Fibroblast of pulmonary artery (primary cell): ENCODE measurements around the gene TOP1.
A peak's percentile ranks its signal among the peaks of the same experiment; 100 is the strongest.

Source experiments
- DNase-seq: peaks from one replicate; pipeline ENCODE4 v3.0.0-alpha.2; 2010; ENCODE audit warnings: low read depth
- H3K4me3 ChIP-seq: replicated peaks from 2 replicates; pipeline ENCODE4 v1.5.1; 2011; ENCODE audit warnings: low read depth, mild to moderate bottlenecking, control low read depth, low read length, moderate library complexity
- TF ChIP-seq, protein P1 (sequence below): IDR thresholded peaks from 2 replicates; pipeline ENCODE4 v1.5.1; 2011; ENCODE audit warnings: mild to moderate bottlenecking, control low read depth, low read length, inconsistent platforms; ENCODE audit errors: missing control alignments

Gene TOP1

DNA sequence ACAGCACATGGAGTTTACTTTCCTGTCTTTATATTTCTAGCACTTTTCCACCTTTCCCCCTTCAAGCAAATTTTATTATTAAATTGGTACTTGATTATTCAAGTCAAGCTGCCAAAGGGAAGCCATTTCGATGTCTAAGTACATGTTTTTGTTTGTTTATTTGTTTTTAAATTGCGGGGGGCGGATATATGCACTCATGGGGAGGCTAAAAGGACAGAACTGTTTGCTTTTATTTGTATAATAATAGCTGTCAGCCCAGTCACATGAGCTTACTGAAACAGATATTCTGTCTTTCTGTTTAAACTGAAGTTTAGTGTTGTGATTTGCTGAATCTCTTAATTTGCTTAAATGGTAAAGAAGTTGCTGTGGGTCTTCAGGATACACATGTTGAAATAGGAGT is 59.2 kb downstream of the TOP1 start:
- no peak overlapping the region for H3K4me3 ChIP-seq
- TF ChIP-seq, protein P1, sequence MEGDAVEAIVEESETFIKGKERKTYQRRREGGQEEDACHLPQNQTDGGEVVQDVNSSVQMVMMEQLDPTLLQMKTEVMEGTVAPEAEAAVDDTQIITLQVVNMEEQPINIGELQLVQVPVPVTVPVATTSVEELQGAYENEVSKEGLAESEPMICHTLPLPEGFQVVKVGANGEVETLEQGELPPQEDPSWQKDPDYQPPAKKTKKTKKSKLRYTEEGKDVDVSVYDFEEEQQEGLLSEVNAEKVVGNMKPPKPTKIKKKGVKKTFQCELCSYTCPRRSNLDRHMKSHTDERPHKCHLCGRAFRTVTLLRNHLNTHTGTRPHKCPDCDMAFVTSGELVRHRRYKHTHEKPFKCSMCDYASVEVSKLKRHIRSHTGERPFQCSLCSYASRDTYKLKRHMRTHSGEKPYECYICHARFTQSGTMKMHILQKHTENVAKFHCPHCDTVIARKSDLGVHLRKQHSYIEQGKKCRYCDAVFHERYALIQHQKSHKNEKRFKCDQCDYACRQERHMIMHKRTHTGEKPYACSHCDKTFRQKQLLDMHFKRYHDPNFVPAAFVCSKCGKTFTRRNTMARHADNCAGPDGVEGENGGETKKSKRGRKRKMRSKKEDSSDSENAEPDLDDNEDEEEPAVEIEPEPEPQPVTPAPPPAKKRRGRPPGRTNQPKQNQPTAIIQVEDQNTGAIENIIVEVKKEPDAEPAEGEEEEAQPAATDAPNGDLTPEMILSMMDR, result no peak
- no peak for DNase-seq

DNA sequence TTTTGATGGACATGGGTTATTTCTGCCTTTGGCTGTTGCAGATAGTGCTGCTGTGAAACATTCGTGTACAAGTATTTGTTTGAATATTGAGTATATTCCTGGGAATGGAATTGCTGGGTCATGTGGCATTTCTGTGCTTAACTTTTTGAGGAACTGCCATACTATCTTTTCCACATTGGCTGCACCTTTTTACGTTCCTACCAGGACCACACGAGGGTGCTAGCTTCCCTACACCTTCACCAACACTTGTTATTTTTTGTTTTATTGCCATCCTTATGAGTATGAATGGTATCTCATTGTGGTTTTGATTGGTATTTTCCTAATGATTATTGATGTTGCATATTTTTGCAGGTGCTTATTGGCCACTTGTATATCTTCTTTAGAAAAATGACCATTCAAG is 60.9 kb downstream of the TOP1 start:
- no peak overlapping the region for H3K4me3 ChIP-seq
- DNase-seq, result no peak
- TF ChIP-seq, protein P1, result peak; percentile 12

DNA sequence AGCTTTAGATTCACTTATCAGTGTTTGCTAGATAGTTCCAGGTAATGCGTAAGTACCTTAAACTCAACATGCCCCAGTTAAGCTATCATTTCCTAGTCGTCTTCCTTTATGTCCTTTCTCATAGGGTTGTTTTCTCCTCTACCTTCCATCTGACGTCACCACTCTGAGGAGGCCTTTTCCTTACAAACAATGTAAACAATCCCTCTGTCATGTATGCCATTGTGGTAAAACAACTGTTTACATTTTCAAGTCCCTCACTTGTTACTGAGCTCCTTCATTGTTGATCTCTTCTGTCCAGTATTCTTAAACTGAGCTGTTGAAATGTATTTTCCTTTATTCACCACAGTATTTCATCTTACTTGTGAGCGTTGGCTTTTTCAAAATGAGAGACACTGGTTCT is 63.3 kb downstream of the TOP1 start:
- H3K4me3 ChIP-seq, result no peak overlapping the region
- TF ChIP-seq, protein P1, result no peak
- no peak for DNase-seq

DNA sequence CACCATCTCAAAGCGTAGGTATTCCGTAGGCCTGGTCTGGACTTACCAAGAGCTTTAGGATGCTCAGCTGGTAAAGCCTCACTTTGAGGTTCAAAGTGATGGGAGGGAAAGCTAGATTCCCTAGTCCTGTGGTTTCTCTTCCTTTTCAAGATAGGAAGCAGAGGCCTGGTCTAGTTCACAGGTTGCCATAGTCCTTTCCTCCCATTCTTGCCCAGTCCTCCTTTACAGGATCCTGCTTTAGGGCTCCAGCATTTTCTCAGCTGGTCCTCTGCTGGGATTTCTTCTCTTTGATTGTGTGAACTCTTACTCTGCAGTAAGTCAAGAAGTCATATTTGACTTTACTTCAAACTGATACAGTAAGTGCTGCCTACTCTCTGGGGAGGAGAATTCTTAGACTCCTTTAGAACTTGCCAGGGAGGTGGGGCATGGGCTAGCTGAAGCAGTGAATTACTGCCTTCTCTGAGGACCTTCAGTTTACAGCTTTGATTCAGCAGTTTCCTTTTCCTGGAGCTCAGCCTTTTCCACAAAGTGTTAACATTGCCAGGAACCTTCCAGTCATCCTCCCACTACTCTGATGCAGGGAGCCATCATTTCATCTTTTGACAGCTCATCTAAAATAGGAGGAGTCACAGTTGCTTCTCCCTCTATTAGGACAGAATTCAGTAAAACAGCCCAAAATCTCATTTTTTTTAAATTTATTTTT is 65.9 kb downstream of the TOP1 start:
- DNase-seq, result peak; percentile 35

DNA sequence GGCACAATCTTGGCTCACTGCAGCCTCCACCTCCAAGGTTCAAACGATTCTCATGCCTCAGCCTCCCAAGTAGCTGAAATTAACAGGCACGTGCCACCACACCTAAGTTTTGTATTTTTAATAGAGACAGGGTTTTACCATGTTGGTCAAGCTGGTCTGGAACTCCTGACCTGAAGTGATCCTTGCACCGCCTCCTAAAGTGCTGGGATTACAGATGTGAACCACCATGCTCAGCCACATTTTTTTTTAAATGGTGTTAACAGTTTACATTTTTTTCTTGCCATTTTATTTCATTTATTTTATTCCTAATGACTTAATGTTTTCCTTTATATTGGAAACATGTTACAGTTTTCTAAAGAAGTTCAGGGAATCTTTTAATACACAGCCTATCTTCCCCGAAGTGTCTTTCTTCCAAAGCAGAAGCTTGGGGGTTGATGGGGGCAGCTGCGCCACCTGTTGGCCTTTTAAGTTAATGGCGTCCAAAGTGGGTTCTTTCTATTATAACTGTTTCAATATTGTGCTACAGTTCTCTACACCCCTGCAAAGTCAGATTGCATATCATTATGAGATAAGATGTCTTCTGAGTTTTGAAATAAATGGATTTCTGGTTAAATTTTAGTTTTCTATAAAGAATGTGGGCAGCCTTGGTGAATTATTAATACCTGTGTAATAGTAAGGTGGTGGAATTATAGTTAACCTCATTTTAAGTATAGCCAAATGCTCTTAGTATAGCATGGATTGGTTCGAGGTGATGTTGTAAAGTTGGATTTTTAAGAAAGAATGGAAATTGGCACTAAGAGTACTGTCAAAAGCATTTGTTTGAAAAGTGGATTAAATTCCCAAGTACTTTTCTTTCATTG is 66.7 kb downstream of the TOP1 start:
- peak; percentile 76 for DNase-seq
- TF ChIP-seq, protein P1, result peak; percentile 84
- no peak overlapping the region for H3K4me3 ChIP-seq

More for the DNA sequence above, 65.9 kb downstream of the TOP1 start:
- TF ChIP-seq, protein P1, result no peak
- H3K4me3 ChIP-seq, result no peak overlapping the region

DNA sequence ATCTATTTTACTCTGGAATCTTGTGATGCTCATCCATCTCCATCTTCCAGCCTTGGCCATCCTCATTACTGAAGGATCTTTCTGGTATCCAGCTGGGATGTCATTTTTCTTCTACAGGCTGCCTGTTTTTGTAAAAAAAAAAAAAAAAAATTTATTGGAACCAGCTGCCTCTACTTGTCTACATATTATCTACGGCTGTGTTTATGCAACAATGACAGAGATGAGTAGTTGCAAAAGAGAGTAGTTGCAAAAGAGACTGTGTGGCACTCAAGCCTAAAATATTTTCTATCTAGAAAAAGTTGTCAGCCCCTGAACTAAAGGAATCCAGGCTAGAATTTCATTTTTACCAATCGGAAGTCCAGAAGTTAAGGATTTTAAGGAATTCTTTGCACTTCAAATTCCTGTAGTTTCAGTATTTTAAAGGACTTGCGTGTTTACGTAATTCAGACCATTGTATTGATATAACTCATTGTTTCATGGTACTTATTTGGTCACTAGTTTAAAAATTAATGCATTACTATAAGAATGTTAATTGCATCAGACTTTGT is 70.2 kb downstream of the TOP1 start:
- DNase-seq, result peak; percentile 78
- TF ChIP-seq, protein P1, result no peak
- H3K4me3 ChIP-seq, result no peak overlapping the region
